K562 (cell line): ENCODE results near the gene KIF3A. TPM values are rescaled to one million over a fixed set of nuclear protein-coding genes. Genes with fewer than 3 reads are reported as not detected.

Source experiments
- CBX5 ChIP-seq: IDR thresholded peaks from 2 replicates; pipeline ENCODE4 v1.6.1; 2014; ENCODE audit warnings: low read depth, borderline replicate concordance
- E2F3 ChIP-seq: fragments of 250-450 bp; sonication (Bioruptor Pico); IDR thresholded peaks from 2 replicates; pipeline ENCODE4 v1.4.0; 2020; ENCODE audit warnings: mild to moderate bottlenecking
- ILK ChIP-seq: fragments of 450-650 bp; IDR thresholded peaks from 2 replicates; pipeline ENCODE4 v1.6.1; 2016; ENCODE audit warnings: missing genetic modification characterization, low read depth, mild to moderate bottlenecking, missing compliant biosample characterization, moderate library complexity, borderline replicate concordance
- JUND ChIP-seq, 2 experiments: IDR thresholded peaks; 2 replicates in 1 of 2; 3 replicates in 1 of 2; pipeline ENCODE4 v1.6.1; 2011; ENCODE audit warnings: borderline replicate concordance in 2 of 2, low read depth in 2 of 2, low read length in 2 of 2, improper control_type of control experiment in 1 of 2, missing biosample characterization in 1 of 2, missing genetic modification characterization in 1 of 2, missing genetic modification reagents in 1 of 2
- KDM1A ChIP-seq, 2 experiments: fragments of 450-650 bp; IDR thresholded peaks; 2 replicates each; pipeline ENCODE4 v1.6.1; 2016; ENCODE audit warnings: mild to moderate bottlenecking in 2 of 2
- MAFK ChIP-seq: IDR thresholded peaks from 2 replicates; pipeline ENCODE4 v1.6.1; 2011; ENCODE audit warnings: low read length, improper control_type of control experiment
- MEF2D ChIP-seq: conservative IDR thresholded peaks from 2 replicates; pipeline ENCODE4 v1.6.1; 2016; ENCODE audit warnings: low read depth, missing genetic modification characterization, missing compliant biosample characterization
- POLR3G ChIP-seq: IDR thresholded peaks from 2 replicates; pipeline ENCODE4 v1.6.1; 2011; ENCODE audit not compliant: insufficient read length, insufficient replicate concordance; ENCODE audit errors: extremely low read depth
- ZFP36 ChIP-seq: fragments of 150-350 bp; IDR thresholded peaks from 2 replicates; pipeline ENCODE4 v1.6.1; 2018; ENCODE audit warnings: low read length, low read depth; ENCODE audit not compliant: partially characterized antibody
- ZNF165 ChIP-seq: fragments of 250-450 bp; sonication (Bioruptor Pico); IDR thresholded peaks from 2 replicates; pipeline ENCODE4 v1.4.0; 2020; ENCODE audit warnings: borderline replicate concordance
- ZNF274 ChIP-seq: IDR thresholded peaks from 2 replicates; pipeline ENCODE4 v1.6.1; 2011; ENCODE audit warnings: low read depth, mild to moderate bottlenecking, low read length, moderate library complexity, borderline replicate concordance
- ZNF668 ChIP-seq: fragments of 250-450 bp; sonication (Bioruptor Pico); IDR thresholded peaks from 2 replicates; pipeline ENCODE4 v1.8.0; 2022; ENCODE audit warnings: mild to moderate bottlenecking, inconsistent platforms
- polyA plus RNA-seq, 8 experiments: library from polyadenylated mRNA; depleted of rRNA in 4 of 8; stranded (reverse) in 5 of 8; unstranded in 3 of 8; fragments of >200 nt; fragmentation: Nextera tagmentation in 2 of 8; fragmentation: Illumina TruSeq in 1 of 8; extraction: Ambion mirVana in 2 of 8; extraction: Trizol in 1 of 8; gene quantifications; 2 replicates each; pipeline versions ENCODE4 v1.2.1 to v1.2.3, GENCODE V29; 2011 to 2014; ENCODE audit warnings: inconsistent platforms in 1 of 8, missing spikeins in 1 of 8
- total RNA-seq, 7 experiments: library from RNA; depleted of rRNA in 6 of 7; stranded (reverse); fragments of >200 nt in 6 of 7; fragmentation: Illumina TruSeq in 2 of 7; extraction: Trizol in 2 of 7; gene quantifications; 2 replicates each; pipeline versions ENCODE4 v1.2.1 to v1.2.3, GENCODE V29; 2011 to 2021; ENCODE audit warnings: low replicate concordance in 1 of 7
- TF ChIP-seq, protein P1 (sequence below): IDR thresholded peaks from 2 replicates; pipeline ENCODE4 v1.6.1; 2016; ENCODE audit warnings: missing genetic modification characterization, missing compliant biosample characterization
- TF ChIP-seq, protein P2 (sequence below), 2 experiments: IDR thresholded peaks in 1 of 2; conservative IDR thresholded peaks in 1 of 2; 2 replicates each; pipeline ENCODE4 v1.6.1; 2016; ENCODE audit warnings: low read depth in 2 of 2, mild to moderate bottlenecking in 1 of 2, missing compliant biosample characterization in 1 of 2, missing genetic modification characterization in 1 of 2, moderate library complexity in 1 of 2
- TF ChIP-seq, protein P3 (sequence below), 2 experiments: fragments of 450-650 bp; IDR thresholded peaks; 2 replicates each; pipeline ENCODE4 v1.6.1; 2016; ENCODE audit warnings: mild to moderate bottlenecking in 2 of 2, borderline replicate concordance in 1 of 2, low read depth in 1 of 2, moderate library complexity in 1 of 2

The KIF3A gene
- total and polyA plus RNA-seq, 9 of the 15 experiments (the other 6 are each of a cell fraction or from before 2014, with no cell fraction given): 1.5 to 7.8 (median 6.0) TPM

DNA sequence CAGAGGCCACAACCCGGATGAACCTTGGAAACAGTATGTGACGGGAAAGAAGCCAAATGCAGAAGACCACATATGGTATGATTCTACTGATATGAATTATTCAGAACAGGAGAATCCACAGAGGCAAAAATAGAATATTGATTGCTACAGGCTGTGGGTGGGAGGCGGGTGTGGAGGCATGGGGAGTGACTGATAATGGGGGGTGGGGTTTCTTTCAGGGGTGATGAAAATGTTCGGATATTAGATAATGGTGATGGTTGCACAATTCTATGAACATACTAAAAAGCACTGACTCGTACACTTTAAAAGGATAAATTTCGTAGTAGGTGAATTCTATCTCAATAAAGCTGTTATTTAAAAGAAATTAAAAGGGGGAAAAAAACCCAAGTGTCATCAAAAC is 52.9 kb downstream of the KIF3A start (continued):
- TF ChIP-seq, protein P1, sequence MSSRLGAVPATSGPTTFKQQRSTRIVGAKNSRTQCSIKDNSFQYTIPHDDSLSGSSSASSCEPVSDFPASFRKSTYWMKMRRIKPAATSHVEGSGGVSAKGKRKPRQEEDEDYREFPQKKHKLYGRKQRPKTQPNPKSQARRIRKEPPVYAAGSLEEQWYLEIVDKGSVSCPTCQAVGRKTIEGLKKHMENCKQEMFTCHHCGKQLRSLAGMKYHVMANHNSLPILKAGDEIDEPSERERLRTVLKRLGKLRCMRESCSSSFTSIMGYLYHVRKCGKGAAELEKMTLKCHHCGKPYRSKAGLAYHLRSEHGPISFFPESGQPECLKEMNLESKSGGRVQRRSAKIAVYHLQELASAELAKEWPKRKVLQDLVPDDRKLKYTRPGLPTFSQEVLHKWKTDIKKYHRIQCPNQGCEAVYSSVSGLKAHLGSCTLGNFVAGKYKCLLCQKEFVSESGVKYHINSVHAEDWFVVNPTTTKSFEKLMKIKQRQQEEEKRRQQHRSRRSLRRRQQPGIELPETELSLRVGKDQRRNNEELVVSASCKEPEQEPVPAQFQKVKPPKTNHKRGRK (tag): no peak
- TF ChIP-seq KDM1A (IDR thresholded peaks at IDR 0.05) (no peak), E2F3 (CRISPR knock-in tag) (no peak), ILK (tag) (no peak), CBX5 (no peak), MEF2D (peak; percentile 92), ZNF668 (no peak), ZNF165 (no peak), ZNF274 (no peak), ZFP36 (no peak), MAFK (no peak), JUND (IDR thresholded peaks at IDR 0.05; ENCODE audit: borderline replicate concordance, low read depth, low read length) (0 out of 2 replicates have a peak, but pooled peaks have one; percentile 23), JUND (tag; IDR thresholded peaks at IDR 0.05; ENCODE audit: borderline replicate concordance, low read depth, low read length) (no peak), POLR3G (no peak)
- TF ChIP-seq, protein P2, sequence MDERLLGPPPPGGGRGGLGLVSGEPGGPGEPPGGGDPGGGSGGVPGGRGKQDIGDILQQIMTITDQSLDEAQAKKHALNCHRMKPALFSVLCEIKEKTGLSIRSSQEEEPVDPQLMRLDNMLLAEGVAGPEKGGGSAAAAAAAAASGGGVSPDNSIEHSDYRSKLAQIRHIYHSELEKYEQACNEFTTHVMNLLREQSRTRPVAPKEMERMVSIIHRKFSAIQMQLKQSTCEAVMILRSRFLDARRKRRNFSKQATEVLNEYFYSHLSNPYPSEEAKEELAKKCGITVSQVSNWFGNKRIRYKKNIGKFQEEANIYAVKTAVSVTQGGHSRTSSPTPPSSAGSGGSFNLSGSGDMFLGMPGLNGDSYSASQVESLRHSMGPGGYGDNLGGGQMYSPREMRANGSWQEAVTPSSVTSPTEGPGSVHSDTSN (CRISPR knock-in tag; IDR thresholded peaks at IDR 0.05; ENCODE audit: low read depth): no peak
- TF ChIP-seq, protein P2 (tag; conservative IDR thresholded peaks at IDR 0.05; ENCODE audit: low read depth): no peak
- TF ChIP-seq, protein P3, sequence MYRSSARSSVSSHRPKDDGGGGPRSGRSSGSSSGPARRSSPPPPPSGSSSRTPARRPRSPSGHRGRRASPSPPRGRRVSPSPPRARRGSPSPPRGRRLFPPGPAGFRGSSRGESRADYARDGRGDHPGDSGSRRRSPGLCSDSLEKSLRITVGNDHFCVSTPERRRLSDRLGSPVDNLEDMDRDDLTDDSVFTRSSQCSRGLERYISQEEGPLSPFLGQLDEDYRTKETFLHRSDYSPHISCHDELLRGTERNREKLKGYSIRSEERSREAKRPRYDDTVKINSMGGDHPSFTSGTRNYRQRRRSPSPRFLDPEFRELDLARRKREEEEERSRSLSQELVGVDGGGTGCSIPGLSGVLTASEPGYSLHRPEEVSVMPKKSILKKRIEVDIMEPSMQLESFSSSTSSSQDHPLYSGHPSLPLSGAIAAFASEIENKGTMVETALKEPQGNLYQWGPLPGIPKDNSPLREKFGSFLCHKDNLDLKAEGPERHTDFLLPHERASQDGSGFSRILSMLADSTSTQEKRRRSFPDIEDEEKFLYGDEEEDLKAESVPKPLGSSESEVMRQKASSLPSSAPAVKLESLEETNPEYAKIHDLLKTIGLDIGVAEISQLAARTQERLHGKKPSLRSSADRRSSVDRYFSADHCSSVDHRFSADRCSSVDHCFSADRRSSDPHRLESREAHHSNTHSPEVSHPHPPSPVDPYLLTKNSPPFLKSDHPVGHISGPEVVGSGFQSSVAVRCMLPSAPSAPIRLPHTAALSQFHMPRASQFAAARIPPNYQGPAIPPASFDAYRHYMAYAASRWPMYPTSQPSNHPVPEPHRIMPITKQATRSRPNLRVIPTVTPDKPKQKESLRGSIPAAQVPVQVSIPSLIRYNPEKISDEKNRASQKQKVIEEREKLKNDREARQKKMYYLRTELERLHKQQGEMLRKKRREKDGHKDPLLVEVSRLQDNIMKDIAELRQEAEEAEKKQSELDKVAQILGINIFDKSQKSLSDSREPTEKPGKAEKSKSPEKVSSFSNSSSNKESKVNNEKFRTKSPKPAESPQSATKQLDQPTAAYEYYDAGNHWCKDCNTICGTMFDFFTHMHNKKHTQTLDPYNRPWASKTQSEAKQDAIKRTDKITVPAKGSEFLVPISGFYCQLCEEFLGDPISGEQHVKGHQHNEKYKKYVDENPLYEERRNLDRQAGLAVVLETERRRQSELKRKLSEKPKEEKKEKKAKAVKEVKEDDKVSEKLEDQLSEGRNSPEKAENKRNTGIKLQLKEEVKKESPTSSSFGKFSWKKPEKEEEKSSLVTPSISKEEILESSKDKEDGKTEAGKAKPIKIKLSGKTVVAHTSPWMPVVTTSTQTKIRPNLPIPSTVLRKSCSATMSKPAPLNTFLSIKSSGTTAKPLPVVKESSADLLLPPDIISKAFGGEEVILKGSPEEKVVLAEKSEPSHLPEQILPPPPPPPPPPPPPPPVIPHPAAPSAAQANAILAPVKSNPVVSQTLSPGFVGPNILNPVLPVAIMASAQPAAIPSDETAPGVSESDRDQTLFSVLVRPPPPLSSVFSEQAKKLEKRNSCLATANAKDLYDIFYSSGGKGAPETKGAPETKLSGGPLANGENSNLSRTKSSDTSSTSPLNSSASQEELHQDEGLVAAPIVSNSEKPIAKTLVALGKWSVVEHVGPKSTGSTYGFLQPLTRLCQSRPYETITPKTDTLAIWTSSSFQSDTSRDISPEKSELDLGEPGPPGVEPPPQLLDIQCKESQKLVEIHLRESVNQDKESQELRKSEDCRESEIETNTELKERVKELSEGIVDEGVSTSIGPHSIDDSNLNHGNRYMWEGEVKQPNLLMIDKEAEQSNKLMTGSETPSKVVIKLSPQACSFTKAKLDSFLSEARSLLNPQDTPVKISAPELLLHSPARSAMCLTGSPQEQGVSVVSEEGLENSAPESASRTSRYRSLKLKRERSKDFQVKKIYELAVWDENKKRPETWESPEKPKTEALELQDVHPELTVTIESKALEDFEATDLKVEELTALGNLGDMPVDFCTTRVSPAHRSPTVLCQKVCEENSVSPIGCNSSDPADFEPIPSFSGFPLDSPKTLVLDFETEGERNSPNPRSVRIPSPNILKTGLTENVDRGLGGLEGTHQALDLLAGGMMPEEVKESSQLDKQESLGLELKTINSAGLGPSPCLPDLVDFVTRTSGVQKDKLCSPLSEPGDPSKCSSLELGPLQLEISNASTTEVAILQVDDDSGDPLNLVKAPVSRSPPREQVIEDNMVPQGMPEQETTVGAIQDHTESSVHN (IDR thresholded peaks at IDR 0.05; ENCODE audit: borderline replicate concordance in 1 of 2, low read depth in 1 of 2): no peak
